GM19324 (cell line): Measurements from ENCODE around the gene GPR157.
"Not testable (repeated sequence)": the region's sequence is repeated elsewhere in the genome, so short reads cannot be mapped to it uniquely, and the experiment has no call there.

Experiments used
- ATAC-seq: cut with Tn5 transposase; IDR thresholded peaks from one replicate; pipeline ENCODE4 v1.9.1; 2021; ENCODE audit warnings: mild to moderate bottlenecking, moderate library complexity; ENCODE audit not compliant: unreplicated experiment, low FRiP score

Gene GPR157, protein sequence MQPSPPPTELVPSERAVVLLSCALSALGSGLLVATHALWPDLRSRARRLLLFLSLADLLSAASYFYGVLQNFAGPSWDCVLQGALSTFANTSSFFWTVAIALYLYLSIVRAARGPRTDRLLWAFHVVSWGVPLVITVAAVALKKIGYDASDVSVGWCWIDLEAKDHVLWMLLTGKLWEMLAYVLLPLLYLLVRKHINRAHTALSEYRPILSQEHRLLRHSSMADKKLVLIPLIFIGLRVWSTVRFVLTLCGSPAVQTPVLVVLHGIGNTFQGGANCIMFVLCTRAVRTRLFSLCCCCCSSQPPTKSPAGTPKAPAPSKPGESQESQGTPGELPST

GRCh38 chr1:9128520-9129265, at the start of gene GPR157:
Gene GPR157, minus strand, starts transcription at chr1:9129102. Its CDS starts 75 bp downstream, at chr1:9129027.
- peak; percentile 71 for ATAC-seq

GRCh38 chr1:9174762-9175161, 45.9 kb upstream of the GPR157 start:
- ATAC-seq, result no peak

GRCh38 chr1:9174243-9174642, 45.3 kb upstream of the GPR157 start:
- ATAC-seq, result no peak

DNA sequence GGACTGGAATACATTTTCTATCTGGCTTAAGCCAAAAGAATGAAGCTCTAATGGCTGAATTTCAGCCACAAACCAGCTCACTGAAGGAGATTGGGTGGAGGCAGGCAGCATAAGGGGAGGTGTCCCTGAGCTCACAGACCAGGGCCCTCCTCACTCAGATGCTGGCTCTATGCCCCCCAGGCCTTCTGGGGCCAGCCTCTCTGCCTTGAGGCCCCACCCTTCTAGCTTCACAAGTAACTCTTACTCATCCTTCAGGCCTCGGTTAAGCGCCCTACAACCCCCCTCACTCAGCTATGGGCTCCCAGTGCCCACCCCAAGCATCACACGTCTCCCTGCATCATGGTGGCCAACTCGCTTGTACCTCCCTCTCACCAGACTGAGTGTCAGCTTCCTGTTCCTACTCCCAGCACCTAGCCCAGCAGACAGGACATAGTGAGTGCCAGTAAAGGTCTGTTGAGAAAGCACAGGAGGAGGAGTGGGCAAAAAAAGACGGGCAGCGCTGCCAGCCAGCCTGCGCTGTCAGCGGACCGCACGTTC, 40.8 kb upstream of the GPR157 start:
- ATAC-seq, result no peak

DNA sequence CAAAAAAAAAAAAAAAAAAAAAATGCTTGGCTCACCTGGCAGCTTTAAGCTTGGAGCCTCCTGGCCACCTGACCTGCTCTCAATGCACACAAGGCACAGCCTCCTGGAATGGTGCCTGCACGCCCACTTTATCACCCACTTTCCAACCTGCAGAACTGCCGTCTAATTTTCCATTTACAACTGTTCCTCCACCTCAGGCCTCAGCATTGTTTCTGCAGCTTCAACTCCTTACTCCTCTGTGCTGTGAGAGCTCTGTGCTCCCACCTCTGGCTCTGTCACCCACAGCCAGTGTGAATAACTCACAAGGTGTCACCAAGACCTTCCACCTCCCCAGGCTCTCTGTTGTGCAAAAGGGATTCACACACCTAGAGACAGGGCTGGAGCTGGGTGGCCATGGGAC, 38.7 kb upstream of the GPR157 start:
- ATAC-seq, result no peak

- ATAC-seq, result no peak
Observed at GRCh38 chr1:9166289-9167235, 37.7 kb upstream of the GPR157 start.

DNA sequence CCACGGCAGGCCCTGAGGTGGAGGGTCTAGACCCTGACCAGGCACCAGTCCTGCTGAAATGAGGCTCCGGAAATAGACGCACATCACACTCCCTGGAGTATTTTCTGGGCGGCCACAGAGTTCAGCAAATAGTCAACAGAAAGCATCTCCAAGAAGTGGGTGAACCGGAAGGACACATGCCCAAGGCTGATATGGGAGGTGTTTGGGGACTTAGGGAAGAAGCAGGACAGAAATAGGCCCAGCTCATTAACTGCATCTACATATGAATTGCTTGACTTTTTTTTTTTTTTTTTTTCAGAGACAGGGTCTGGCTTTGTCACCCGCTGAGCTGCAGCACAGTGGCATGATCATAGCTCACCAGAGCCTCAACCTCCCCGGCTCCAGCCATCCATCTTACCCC, 36.5 kb upstream of the GPR157 start:
- no peak for ATAC-seq

DNA sequence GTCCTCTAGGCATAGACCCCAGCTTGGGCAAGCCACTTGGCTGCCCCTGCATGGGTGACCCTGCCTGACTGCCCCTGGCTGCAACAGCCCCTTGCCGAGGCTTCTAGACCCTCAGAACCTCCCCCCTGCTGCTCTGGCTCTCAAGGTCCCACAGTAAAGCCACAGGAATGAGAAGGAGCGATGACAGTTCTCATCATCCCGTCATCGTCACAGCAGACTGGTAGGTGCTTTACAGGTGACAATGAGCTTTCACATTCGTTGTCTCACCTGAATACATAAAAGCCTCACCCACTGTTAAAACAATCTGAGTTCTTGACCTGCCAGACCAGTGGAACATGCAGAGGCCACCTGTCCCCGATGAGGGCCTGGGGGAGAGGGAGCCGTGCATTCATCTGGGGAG, 36.0 kb upstream of the GPR157 start:
- ATAC-seq, result no peak

- no peak for ATAC-seq
Observed at GRCh38 chr1:9164532-9164900, 35.6 kb upstream of the GPR157 start.

DNA sequence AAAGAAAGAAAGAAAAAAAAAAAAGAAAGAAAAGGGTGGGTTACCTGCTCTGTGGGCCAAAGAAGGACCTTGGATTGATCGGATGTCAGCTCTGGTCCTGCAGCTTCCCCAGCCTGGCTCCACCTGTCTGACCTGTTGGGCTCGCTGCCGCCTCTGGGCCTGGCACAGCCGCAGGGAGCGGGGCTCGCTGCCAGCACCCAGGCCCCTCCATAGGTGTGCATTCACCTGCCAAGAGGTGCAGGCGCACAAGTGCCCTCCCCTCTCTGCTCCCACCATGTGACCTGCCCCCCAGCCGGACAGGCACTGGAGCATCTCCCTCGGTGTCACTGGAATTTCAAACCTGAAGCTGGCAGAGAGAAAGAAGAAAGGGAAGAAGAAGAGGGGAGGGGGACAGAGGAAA, 33.1 kb upstream of the GPR157 start:
- no peak for ATAC-seq

GRCh38 chr1:9161342-9161741, 32.4 kb upstream of the GPR157 start:
- ATAC-seq, result no peak

GRCh38 chr1:9160079-9160717, 31.3 kb upstream of the GPR157 start:
- no peak for ATAC-seq

DNA sequence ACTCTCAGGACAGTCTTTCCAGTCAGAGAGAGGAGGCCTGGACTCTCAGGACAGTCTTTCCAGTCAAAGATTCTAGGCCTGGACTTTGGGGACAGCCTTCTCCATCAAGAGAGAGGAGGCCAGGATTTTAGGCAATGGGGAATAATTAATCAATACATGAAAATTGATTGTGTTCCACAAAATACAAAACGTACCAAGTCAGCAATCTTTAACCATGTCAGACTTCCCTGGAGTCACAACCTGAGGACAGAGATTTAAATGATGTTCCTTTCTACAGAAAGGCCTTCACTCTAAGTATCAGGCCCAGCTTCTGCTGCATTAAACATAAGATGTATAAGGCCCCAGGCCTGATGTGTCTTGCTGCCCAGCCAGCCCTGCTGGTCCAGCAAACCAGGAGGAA, 27.0 kb upstream of the GPR157 start:
- ATAC-seq, result no peak

DNA sequence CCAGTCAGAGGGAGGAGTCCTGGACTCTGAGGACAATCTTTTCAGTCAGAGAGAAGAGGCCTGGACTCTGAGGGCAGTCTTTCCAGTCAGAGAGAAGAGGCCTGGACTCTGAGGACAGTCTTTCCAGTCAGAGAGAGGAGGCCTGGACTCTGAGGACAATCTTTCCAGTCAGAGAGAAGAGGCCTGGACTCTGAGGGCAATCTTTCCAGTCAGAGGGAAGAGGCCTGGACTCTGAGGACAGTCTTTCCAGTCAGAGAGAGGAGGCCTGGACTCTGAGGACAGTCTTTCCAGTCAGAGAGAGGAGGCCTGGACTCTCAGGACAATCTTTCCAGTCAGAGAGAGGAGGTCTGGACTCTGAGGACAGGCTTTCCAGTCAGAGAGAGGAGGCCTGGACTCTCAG, 26.5 kb upstream of the GPR157 start:
- not testable (repeated sequence) for ATAC-seq

DNA sequence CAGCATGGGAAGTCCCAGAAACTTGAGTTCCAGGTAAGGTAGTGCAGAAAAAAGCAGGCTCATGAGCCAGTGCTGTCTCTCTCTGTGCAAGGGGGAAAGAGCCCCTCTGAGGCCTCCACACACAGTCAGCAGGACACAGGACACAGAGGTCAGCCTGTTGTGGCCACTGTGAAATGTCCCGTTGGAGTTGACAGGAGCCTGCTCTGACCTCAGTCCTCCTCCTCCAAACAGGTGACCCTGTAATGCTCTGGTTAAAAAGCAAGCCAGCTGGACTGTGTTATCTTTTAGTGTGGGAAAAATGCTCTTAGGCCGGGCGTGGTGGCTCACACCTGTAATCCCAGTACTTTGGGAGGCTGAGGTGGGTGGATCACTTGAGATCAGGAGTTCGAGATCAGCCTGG, 24.2 kb upstream of the GPR157 start:
- no peak for ATAC-seq

GRCh38 chr1:9152535-9152934, 23.6 kb upstream of the GPR157 start:
- no peak for ATAC-seq

DNA sequence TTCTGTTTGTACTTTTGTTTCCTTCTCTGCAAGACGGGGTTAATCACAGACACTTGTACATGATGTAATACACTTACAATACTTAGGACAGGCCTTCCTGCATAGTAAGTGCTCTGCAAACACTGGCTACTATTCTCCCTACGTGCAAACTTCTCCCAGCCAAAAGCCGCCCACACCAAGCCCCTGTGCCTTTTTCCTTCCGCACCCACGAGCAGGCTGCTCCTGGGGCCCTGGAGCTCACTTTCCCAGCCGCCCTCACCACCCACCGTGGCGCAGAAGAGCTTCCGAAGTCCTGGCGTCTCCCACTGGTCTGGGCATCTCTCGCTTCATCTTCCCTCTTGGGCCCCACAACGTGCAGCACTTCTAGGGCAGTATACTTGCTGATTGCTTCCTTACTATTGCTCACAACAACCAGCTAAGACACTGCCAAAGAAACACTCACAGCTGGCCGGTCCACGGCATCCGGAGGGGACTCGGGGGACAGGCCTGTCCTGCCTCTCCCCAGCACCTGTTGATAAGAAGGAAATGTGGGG, 22.5 kb upstream of the GPR157 start:
- ATAC-seq, result no peak

- ATAC-seq, result no peak
Observed at GRCh38 chr1:9150582-9151327, 21.9 kb upstream of the GPR157 start.

DNA sequence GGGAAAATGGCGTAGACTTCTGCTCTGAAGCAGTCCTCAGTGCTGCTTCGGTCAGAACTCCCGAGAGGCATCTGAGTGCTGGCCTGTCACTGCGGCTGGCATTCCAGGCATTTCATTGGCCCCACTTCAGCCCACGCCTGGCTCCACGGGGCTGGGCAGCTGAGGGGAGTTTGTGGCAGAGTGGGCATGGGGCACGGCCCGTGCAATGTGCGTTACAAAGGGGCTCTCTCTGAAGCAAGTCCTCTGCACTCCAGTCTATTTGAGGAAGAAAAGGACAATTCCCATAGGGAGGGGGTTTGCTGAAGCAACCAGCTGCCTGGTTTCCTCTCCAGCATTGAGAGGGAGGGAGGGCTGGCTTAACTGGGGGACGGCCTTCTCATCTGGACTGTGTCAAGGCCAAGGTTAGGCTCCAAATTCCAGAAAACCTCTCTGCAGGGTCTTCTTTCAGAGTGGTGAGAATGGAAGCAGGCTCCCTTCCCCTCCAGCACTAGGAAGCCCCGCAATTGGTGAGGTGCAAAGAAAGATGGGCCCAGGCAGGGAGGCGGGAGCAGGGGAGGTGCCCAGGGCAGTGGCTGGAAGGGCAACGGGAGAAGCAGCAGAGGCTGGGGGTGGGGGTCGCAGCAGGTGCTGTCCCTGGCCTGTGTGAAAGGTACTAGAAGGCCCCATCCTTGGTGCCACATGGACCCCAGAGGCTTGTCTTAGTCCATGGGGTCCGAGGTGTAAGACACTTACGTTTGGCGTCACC, 21.1 kb upstream of the GPR157 start:
- ATAC-seq, result no peak
